ENCODE results near the gene TMEM108.

Gene TMEM108

DNA sequence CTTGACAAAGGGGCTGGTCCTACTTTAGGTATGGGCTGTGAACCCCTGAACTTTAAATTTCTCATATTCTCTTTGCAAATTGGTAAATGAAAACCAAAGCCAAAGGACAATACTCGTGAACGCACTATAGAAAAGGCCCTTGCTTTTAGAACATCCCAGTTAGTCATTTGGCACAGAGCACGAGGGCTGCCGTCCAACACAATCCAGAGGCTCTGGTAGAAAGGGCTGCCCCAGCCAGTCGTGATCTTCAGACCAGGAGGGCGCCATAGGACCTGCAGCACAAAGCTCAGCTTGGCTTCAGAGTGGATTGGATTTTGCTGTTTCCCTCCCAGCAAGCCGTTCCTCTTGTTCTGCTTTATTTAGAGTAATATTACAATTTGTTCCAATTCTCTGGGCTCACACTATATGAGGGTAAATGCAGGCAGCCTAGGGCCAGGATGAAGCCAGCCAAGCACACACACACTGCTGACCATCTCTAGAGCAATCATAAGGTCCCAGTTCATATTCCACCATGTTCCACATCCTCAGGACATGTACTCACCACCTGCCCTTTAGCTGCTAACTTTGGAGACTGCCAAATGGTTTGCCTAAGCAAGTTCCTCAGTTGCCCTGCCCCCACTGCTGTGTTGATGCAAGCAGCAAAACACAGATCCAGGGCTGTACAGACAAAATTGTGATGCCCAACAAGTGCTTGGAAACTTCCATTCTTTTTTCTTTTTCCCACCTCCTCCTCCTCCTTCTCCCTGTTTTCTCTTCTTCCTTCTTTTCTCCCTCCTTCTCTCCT lies 355.7 kb downstream of the TMEM108 start:
- DNase-seq: no peak

DNA sequence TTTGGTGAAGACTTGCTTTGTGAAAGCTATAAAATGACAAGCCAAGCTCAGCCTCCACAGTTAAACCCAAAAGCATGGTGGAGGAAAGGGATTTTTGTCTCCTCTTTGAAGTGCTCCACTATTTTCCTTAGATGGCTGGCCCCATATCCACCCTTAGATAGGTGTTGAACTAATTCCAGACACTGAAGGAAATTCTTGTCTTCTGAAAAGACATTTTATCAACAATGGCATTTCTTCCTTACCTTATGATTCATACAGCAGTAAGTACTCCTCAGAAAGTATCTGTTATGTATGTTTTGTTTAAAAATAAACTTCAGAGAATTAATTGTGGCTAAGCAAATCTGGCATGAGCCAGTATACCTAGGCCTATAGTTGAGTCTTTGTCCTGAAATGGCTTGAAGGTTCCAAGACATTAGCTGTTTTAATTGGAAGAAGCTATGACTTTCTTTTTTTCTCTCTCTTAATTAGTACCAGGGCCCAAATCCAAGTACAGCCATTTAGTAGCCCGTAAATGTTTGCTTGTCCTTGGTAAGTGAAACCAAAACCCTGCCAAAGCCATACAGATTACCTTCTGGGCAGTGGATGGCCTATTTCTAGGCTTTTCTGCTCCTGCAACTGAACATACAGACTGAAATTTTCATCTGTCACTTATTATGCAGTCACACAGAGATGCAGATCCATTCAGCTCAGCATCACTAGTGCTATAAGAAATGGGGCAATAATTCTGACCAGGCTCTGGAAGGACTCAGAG lies 356.5 kb downstream of the TMEM108 start:
- DNase-seq: no peak

DNA sequence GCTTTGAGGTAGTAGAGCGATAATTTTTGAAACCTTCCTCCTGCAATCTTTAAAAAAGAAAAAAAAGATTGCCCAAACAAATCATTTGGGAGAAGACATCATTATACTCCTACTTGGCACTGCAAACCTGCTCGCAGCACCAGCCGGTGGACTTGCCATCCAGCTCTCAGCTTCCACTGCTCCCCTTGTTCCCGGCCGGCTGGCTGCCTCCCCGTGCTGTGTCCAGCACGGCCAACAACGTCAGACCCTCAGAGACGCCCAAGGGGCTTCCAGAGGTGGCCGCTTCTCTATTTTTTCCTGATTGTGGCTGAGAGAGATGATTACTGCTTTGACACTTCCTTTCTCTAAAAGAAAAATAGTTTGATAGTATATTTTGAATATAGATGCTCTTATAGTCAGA lies 358.7 kb downstream of the TMEM108 start:
- no peak for DNase-seq

DNA sequence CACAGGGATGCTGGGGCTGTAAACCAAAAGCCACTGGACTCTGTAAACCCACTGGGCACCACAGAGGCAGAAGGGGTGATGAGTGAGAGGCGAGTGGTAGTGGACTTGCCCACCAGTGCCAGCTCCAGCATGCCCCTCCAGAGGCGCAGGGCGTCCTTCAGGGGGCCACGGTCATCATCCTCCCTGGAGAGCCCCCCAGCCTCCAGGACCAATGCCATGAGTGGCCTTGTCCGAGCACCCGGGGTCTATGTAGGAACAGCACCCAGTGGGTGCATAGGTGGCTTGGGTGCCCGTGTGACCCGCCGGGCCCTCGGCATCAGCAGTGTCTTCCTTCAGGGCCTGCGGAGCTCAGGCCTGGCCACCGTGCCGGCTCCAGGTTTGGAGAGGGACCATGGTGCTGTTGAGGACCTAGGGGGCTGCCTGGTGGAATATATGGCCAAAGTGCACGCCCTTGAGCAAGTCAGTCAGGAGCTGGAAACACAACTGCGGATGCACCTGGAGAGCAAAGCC lies 361.9 kb downstream of the TMEM108 start, which contains the start of gene BFSP2:
Gene BFSP2 (plus strand): TSS at position 51 of the 510 bp plus-strand sequence. CDS start 28 bp downstream, at position 79.
- DNase-seq: no peak

DNA sequence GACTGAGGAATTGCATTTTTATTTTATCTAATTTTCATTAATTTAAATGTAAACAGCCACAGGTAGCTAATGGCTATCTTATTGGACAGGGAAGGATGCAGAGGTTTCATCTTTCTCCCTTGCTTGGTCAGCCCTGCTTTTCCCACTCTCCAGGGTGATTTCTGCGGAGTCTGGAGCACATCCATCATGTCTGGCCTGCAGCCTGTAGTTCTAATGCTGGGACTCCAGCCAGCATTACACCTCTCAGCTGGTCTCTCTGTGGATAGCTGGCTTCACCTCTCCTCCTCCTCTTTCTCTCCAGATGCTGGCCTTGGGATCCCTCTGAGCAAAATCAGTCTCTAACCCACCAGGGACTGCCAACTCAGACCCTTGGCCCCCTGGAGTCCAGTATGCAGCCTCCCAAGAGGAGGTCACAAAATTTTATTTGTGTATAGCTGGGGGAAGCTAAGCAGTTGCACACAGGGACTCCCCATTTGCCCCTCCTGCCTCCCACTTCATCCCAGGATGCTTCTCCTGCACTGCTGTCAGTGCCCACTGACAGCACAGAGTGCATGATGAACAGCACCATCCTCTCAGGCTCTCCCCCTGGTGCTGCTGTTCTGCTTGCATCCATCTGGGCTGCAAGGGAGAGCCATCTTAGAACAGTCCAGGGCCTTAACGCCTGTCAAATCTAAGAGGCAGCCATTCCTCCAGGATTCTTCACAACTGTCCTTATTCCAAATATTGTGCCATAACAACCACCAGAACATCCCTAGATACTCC lies 363.4 kb downstream of the TMEM108 start:
- DNase-seq: peak; percentile 35

DNA sequence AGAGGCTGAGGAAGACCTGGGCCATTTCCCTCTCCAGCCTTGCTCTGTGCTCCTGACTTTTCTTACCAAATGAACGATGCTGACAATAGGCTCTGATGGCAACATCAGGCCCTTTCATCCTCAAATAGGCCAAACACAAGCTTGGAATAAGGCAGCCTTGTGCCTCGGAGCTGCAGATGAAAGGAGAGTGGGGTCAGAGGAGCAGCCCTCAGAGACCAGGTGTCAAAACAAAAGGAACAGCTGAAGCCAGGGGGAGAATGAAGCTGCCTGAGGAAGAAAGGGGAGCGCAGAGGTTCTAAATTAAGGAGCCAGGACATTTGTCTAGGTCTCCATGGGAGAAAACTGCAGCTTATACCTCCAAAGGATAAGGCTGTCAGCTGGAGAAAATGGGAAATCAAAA lies 366.7 kb downstream of the TMEM108 start:
- DNase-seq: peak; percentile 80

DNA sequence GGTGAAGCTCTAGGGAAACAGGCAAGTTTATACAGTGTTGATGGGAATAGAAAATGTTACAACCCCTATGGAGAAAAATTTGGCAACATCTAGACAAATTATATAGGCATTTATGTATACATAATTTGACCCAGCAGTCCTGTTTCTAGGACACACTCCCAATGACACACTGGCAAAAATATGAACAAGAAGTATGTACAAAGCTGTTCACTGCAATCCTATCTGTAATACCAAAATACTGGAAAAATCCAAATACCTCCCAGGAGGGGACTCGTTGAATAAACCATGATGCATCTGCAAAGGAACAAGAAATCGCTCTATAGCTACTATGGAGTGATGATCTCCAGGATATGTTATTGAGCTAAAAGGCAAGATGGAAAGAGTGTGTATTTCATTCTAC lies 370.2 kb downstream of the TMEM108 start:
- DNase-seq: no peak

DNA sequence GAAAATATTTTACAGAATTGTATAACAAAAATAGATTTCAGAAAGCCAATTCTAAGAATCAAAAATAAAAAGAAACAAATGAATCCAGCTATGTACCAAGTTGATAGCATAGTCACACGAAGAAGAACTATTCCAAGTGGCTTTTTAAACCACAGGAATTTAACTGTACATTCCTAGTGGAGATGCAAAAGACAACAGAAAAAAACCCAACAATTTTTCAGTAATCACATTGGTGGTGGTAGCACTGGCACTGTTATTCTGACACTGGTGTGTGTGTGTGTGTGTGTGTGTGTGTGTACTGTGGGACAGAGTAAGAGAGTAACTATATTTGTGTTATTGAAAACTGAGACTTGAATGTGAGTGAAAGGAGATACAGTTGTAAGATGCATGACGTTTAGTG lies 370.8 kb downstream of the TMEM108 start:
- DNase-seq: no peak

DNA sequence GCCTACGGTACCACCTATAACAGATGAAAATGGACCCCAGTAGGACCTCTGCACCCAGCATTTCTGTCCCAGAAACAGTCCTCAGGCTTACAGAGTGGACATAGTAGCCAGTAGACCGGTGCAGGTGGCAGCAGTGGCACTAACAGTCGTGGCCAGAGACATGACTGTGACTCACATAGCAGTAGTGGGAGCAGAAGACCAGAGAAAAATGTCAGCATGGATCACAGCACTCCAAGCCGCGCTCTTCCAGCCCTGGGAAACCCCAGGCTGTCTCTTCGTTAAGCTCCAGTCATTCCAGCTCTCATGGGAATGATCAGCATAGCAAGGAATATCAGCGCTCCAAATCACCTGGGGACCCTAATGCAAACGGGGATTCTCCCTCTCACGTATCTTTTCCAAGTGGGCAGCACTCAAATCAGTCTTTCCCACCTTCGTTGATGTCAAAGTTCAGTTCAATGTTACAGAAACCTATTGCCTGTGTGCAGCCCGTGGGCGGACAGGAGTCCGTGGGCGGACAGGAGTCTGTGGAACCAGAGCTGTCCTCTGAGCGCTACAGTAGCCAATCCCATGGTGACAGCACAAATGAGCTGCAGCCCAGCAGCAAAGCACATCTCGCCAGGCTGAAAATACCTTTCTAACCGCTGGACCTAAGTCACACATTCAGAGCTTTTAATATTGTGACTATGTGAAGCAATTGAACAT lies 372.2 kb downstream of the TMEM108 start:
- no peak for DNase-seq

DNA sequence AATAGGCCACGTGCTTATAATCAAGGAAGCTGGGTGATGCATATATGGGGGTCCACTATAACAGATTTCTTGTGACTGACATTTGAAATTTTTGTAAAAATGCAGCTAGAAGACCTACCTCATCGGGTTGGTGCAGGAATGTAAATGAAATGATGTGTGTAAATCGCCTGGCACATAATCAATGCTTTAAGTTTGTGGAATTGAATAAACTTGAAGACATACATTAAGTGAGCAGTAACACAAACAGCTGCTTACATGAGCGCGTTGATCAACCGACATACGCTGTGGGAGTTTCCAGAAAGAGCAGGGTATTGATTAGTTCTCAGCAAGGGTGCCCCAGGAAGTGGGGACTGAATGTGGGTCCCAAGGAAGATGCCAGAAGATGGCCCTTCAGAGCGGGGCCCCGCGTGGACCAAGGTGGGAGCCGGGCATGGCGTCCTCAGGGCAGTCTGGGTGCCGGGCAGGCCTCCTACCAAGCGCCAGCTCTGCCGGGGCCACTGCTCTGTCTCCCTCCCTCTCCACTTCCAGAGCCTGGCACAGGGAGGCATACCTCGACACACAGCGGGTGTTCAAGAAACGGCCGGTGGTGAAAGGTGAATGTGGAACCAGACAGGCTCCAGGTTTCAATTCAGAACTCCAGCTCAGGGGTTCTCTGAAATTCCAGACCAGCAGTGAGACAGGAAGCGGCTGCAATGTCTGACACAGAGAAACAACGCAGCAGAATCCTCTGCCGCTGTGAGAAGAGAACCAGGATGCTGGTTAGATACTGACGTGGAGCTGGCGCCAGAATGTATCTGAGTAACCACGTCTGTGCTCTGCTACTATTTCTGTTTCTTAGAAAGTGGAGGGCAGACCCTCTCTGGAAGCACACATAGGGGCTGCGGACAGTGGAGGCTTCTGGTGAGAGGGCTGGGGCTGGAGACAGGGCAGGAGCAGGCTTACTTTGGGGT lies 374.3 kb downstream of the TMEM108 start:
- DNase-seq: no peak

DNA sequence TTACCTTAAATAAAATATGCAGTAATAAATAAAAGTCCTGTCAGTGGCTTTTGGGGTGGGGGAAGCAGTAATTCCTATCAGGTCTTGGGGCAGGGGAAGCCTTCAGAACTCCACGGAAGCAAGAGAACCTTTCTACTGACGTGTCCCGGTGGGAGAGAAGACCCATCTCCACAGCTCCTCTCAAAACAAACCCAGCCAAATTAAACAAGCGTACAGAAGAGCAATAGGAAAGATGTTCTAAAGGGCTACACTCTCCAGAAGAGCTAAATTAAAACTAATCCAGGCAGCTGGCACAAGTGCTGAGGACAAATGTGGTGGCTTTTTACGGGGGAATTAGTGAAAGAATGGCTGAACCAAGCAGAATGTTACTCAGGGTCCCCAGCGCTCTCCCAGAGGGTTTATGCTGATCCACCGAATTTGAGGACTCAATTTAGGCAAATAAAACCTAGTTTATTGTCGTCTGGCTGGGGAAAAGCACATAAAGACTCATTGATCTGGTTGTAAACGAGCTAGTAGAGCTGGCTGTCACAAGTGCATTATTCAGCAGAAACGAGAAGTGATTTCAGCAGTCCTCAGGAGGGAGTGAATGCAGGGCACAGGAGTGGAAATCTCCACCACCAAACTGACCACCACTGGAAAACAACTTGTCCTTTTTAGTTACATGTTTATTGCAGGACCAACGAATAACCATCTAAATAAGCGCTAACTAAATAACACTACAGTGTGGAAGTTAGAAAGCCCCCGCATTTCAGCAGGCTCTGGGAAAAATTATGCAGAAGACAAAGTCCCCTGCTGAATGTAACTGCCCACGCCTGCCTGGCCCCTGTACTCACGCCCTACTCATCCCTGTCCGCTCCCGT lies 375.2 kb downstream of the TMEM108 start:
- DNase-seq: peak; percentile 44

DNA sequence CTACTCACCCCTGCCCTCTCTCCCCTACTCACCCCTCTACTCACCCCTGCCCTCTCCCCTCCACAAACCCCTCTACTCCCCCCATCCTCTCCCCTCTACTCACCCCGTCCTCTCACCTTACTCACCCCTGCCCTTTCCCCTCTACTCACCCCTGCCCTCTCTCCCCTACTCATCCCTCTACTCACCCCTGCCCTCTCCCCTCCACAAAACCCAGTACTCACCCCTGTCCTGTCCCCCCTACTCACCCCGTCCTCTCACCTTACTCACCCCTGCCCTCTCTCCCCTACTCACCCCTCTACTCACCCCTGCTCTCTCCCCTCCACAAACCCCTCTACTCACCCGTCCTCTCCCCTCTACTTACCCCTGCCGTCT lies 375.8 kb downstream of the TMEM108 start:
- DNase-seq: no peak

DNA sequence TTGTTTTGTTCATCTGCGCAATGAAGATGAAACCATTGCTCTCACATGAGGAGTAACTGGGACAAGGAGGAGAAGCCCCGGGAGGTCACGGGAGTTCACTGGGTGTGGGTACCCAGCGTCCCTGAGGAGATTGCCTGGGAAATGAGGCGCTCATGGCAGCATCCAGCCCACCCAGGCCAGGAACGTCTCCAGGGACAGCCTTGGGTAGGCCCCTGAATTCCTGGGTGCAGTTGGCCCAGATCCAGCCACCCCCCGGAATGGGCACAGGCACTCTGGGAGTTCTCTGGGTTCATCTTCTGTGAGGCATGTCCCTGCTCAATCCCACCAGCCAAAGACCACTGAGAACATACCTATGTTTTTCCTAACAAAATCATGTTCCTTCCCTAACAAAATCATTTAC lies 380.2 kb downstream of the TMEM108 start:
- no peak for DNase-seq

DNA sequence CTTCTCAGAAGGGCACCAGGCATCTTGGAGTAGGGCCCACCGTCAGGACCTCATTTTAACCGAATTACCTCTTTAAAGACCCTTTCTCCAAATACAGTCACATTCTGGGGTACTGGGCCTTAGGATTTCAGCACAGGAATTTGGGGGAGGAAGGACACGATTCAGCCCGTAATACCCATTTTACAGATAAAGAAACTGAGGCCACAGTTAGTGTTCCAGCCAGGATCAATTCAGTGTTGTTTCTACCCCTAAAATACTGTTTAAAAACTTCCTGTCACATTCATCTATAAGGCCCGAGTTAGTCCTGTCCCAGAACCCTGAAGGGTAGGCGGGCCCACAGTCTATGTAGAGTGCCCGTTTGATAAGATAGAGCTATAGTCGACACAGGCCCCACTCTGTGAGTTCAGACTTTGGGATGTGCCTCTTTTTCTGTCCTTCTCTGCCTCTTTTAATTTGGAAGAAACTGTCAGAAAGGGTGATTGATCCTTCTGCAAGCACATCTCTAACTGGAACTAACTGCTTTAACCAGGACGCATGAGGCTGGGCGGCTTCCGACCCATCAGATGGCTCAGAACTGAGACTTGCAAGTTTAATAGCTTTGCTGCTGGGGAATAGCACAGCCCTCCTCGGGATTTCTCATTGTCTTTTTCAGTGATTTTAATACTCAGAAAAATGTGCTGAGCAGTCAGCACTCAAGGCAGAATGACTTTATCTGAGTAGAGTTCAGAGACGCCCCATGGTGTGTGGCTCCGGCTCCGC lies 381.1 kb downstream of the TMEM108 start:
- no peak for DNase-seq

DNA sequence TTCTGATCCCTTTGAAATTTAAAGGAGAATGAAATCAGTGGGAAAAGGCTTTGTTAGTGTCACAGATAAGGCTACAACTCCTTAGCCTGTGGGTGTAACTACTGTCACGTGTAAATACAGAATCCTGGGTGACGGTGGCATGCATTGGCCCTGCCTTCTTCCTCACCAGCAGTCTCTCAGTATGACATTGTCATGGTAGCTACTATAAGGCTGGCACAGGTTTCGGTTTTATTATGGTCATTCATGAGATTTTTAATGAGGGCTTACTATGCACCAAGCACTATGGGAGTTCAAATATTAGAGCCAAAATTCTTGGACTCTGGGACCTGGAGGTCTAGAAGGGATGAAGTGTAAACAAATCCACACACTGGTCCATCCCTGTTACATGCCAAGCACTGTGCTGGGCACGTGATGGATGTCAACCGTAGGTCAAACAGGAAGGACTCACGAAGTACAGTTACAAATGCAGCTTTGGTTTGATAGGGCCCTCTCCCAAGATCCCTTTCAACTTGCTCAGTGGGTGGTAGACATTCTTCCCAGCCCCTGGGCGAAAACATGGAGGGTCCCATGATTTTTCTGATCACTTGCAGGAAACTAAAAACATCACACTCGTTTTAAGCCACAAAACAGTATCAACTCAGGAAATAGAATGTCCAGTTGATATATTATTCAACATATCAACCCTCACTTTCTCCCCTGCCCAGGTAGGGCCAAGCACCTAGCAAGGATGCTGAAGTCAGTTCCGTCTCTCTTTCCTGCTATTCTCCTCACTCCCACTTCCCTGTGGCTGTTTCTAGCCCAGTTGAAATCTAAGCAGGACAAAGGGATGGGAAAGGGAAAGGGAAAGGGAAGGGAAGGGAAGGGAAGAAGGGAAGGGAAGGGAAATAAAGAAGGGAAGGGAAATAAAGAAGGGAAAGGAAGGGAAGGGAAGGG lies 387.0 kb downstream of the TMEM108 start:
- DNase-seq: no peak

DNA sequence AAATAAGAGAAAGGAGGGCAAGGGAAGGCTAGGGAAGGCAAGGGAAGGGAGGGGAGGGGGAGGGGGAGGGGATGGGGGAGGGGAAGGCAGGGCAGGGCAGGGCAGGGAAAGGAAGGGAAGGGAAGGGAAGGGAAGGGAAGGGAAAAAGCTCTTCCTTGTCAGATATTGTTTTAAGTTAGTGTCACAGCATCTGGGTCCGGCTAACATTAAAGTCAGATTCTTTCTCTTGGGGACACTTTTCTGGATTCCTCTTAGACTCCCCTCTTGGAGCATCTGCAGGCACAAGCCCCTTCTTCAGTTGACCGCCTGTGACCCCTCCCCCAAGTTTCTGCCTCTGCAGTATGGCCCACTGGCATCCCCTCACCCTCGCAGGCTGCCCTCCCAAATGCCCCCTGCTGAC lies 387.7 kb downstream of the TMEM108 start:
- no peak for DNase-seq

DNA sequence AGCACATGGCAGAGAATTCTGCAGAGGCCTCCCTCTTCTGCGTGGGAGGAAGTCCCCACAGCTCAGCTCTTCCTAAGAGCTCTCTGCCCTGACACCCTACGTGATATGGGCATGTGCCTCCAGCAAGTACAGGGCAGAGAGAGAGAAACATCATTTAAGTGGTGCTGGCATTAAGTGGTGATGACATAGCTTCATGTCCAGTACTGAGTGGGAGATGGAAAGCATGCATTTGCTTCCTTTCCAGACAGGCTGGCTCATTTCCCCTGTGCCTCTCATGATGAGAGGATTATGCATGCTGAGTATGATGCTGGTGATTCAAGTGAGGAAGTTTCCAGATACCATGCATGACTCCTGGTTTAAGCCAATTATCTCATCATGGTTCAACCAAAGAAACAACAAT lies 388.5 kb downstream of the TMEM108 start:
- DNase-seq: no peak

DNA sequence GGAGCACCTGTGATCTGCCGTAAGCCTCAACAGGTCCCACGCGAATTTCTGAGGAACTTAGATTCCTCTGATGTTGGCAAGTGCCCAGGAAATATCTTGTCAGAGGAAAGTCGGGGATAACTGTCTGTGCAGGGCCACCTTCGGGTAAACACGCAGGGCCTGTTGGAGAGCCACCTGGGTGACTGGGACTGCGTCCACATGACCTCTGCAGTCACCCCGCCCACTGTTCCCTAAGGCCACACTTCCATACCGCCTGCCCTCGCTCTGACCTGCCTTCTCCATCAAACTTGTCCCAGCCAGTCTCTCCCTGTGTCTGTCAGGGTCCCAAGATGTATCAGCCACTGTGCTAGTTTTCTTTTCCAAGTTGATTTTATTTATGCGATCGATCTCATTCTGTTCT lies 390.4 kb downstream of the TMEM108 start:
- no peak for DNase-seq

DNA sequence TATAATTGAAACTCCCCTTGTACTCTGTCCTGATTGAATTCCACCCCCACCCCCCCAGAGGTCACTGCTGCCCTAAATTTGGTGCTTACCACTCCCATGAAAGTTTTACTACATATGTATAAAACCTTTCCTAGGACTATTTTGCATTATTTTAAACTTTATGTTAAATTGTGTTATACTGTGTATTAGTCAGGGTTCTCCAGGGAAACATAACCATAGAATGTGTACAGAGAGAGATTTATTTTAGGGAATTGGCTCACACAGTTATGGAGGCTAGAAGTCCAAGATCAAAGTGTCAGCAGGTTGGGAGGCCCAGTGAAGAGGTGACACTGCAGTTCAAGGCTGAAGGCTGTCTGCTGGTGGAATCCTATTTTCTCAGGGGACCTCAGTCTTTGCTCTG lies 390.9 kb downstream of the TMEM108 start:
- no peak for DNase-seq
